Tibial nerve (tissue), 4 donors: ENCODE data around the gene CTNNA1. TPM values are rescaled to one million over a fixed set of nuclear protein-coding genes. Genes with fewer than 3 reads are reported as not detected.
A peak's percentile ranks its signal among the peaks of the same experiment; 100 is the strongest.
"Not testable (repeated sequence)": the region's sequence is repeated elsewhere in the genome, so short reads cannot be mapped to it uniquely, and the experiment has no call there.

Experiments
- DNase-seq, 2 donors: peaks; one replicate each; pipeline ENCODE4 v3.0.0-alpha.2; 2019; ENCODE audit warnings: low spot score in 2 of 2
- H3K27ac ChIP-seq, 4 donors: fragments of 200-600 bp; sonication (generic) in 3 of 4; one replicate each; pipeline ENCODE4 v1.5.1; 2017 to 2019; ENCODE audit warnings: mild to moderate bottlenecking in 1 of 4
- H3K27me3 ChIP-seq, 2 donors: fragments of 200-600 bp; sonication (generic) in 1 of 2; one replicate each; pipeline versions ENCODE4 v1.5.1 to v1.6.0; 2017 to 2019
- H3K36me3 ChIP-seq, 3 donors: fragments of 200-600 bp; sonication (generic); one replicate each; pipeline ENCODE4 v1.5.1; 2018 to 2019
- H3K4me1 ChIP-seq, 4 donors: fragments of 200-600 bp; sonication (generic) in 3 of 4; one replicate each; pipeline ENCODE4 v1.5.1; 2017 to 2019
- H3K4me3 ChIP-seq, 4 donors: fragments of 200-600 bp; sonication (generic) in 3 of 4; one replicate each; pipeline ENCODE4 v1.5.1; 2017 to 2019; ENCODE audit warnings: mild to moderate bottlenecking in 1 of 4, moderate library complexity in 1 of 4
- H3K9me3 ChIP-seq, 4 donors: fragments of 200-600 bp; sonication (generic) in 3 of 4; one replicate each; pipeline ENCODE4 v1.5.1; 2017 to 2019
- EP300 ChIP-seq, 2 donors: sonication (generic); formaldehyde crosslinking; IDR thresholded peaks; one replicate each; pipeline ENCODE4 v1.6.1; 2017; ENCODE audit warnings: antibody characterized with exemption in 2 of 2, mild to moderate bottlenecking in 1 of 2
- POLR2A ChIP-seq, 2 donors: fragments of 450-650 bp; IDR thresholded peaks; one replicate each; pipeline ENCODE4 v1.6.1; 2017; ENCODE audit warnings: antibody characterized with exemption in 2 of 2, mild to moderate bottlenecking in 2 of 2, moderate library complexity in 2 of 2
- WGBS, 2 donors: methylation state at CpG; one replicate each; pipeline ENCODE4 v1.1.5; 2018; 5-methylcytosine and 5-hydroxymethylcytosine counted together
- total RNA-seq, 4 donors: library from RNA; depleted of rRNA; stranded (reverse); fragments of >200 nt; gene quantifications; one replicate each; pipeline ENCODE4 v1.1.0, GENCODE V29; 2016
- TF ChIP-seq, protein P1 (sequence below), 5 experiments: fragments of 200-600 bp in 3 of 5; fragments of 450-650 bp in 2 of 5; sonication (generic) in 3 of 5; IDR thresholded peaks; one replicate each; pipeline ENCODE4 v1.5.1; 2016 to 2019; ENCODE audit warnings: antibody characterized with exemption in 5 of 5, mild to moderate bottlenecking in 3 of 5, moderate library complexity in 2 of 5

The CTNNA1 gene
- total RNA-seq, 4 donors from 2014 or later, result 292 to 447 (median 321) TPM

GRCh38 chr5:138724470-138725146 is 28.6 kb upstream of the CTNNA1 start:
- no peak overlapping the region for H3K27ac ChIP-seq
- H3K27me3 ChIP-seq, result no peaks in the 10 kb centered on the region
- no peak overlapping the region for H3K4me3 ChIP-seq
- H3K4me1 ChIP-seq, result peaks cover 0 to 20% (median 3%) of the 10 kb centered on the region in 4 donors
- no peak for DNase-seq
- H3K36me3 ChIP-seq, result no peaks in the 10 kb centered on the region
- 85 to 88% methylated on average over 5 of the region's 5 CpGs for WGBS, 2 donors
- TF ChIP-seq, protein P1, sequence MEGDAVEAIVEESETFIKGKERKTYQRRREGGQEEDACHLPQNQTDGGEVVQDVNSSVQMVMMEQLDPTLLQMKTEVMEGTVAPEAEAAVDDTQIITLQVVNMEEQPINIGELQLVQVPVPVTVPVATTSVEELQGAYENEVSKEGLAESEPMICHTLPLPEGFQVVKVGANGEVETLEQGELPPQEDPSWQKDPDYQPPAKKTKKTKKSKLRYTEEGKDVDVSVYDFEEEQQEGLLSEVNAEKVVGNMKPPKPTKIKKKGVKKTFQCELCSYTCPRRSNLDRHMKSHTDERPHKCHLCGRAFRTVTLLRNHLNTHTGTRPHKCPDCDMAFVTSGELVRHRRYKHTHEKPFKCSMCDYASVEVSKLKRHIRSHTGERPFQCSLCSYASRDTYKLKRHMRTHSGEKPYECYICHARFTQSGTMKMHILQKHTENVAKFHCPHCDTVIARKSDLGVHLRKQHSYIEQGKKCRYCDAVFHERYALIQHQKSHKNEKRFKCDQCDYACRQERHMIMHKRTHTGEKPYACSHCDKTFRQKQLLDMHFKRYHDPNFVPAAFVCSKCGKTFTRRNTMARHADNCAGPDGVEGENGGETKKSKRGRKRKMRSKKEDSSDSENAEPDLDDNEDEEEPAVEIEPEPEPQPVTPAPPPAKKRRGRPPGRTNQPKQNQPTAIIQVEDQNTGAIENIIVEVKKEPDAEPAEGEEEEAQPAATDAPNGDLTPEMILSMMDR (IDR thresholded peaks at IDR 0.05), result no peak
- TF ChIP-seq POLR2A (IDR thresholded peaks at IDR 0.05), result no peak
- TF ChIP-seq EP300 (IDR thresholded peaks at IDR 0.05), result no peak
- H3K9me3 ChIP-seq, result no peaks in the 10 kb centered on the region

DNA sequence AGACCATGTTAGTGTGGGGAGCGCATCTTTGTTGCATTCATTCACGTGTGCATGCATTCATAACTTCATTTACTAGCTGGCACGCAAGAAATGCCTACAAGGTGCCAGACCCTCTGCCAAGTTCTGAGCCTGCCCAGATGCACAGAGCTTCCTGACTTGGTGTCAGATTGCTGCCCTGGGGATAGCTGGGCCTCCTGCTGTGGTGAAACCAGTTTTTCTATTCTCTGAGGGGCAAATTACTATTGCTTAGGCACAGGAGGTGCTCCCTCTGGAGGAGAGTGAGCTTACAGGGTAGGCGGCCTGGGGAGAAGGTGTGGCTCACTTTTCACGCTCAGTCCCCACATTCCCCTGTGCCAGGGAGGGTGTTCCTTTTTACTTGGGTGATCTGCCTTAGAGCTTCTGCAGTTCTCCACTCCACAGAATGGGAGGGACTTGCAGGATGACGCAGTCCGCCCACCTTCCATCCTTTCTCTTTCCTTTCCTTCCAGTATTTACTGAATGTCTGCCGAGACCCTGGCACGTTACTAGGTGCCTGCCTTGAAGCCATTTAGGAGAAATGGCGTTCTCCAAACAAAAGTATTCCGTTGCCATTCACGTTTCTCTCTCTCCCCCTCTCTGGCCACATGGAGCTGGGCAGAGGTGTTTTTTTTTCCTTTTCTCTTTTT is 27.9 kb upstream of the CTNNA1 start:
- TF ChIP-seq POLR2A (IDR thresholded peaks at IDR 0.05) (peak in 1 of 2 donors; percentile 26), EP300 (IDR thresholded peaks at IDR 0.05) (no peak)
- TF ChIP-seq, protein P1 (IDR thresholded peaks at IDR 0.05), result peak in 2 of 5 experiments; percentile 5 to 19
- Histone ChIP-seq H3K4me3 (peak overlapping the region in 1 of 4 donors; percentile 17), H3K36me3 (no peaks in the 10 kb centered on the region), H3K9me3 (no peaks in the 10 kb centered on the region), H3K4me1 (peaks cover 0 to 20% (median 3%) of the 10 kb centered on the region in 4 donors), H3K27me3 (no peaks in the 10 kb centered on the region), H3K27ac (peak overlapping the region; percentile 31 to 87 (median 70))
- 54 to 58% methylated on average over 12 of the region's 12 CpGs for WGBS, 2 donors
- DNase-seq, result peak in 1 of 2 donors; percentile 7

DNA sequence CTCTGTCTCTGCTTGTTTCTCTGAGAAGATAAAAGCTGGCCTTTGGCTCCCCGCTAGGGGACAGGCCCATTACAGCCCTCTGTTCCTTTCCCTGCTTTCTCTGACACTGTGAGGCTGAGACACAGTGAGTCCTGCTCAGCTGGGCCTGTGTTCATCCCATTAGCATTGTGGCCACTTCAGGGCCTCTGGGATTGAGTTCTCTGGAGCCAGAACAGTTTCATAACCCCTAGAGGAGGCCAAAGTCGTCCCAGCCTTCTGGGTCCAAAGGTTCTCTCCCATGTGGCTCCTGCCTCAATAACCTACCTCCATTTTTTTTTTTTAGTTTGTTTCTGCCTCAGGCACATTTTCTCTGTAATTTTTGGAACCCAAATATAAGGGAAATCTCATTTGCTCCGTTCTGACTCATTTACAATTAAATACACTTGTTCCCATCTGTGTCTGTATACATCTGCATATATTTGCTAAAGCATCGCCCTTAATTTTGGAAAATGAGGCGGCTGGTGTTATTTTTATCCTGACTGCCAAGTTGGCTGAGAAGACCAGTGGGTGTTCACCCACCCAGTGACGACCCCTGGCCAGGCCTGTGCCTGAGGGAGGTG is 27.3 kb upstream of the CTNNA1 start:
- Histone ChIP-seq H3K27ac (peak overlapping the region; percentile 31 to 87 (median 70)), H3K9me3 (no peaks in the 10 kb centered on the region), H3K27me3 (no peaks in the 10 kb centered on the region), H3K4me1 (peaks cover 0 to 20% (median 3%) of the 10 kb centered on the region in 4 donors), H3K36me3 (no peaks in the 10 kb centered on the region), H3K4me3 (peak overlapping the region in 1 of 4 donors; percentile 17)
- 52 to 58% methylated on average over 6 of the region's 6 CpGs for WGBS, 2 donors
- DNase-seq, result peak in 1 of 2 donors; percentile 6
- TF ChIP-seq EP300 (IDR thresholded peaks at IDR 0.05) (no peak), POLR2A (IDR thresholded peaks at IDR 0.05) (no peak)
- TF ChIP-seq, protein P1 (IDR thresholded peaks at IDR 0.05), result no peak

GRCh38 chr5:138726848-138727247 is 26.4 kb upstream of the CTNNA1 start:
- H3K4me3 ChIP-seq, result no peak overlapping the region
- H3K36me3 ChIP-seq, result no peaks in the 10 kb centered on the region
- WGBS, 2 donors, result 89 to 91% methylated on average over 4 of the region's 4 CpGs
- DNase-seq, result no peak
- no peaks in the 10 kb centered on the region for H3K9me3 ChIP-seq
- peaks cover 0 to 20% (median 3%) of the 10 kb centered on the region in 4 donors for H3K4me1 ChIP-seq
- TF ChIP-seq, protein P1 (IDR thresholded peaks at IDR 0.05), result no peak
- TF ChIP-seq EP300 (IDR thresholded peaks at IDR 0.05) (no peak), POLR2A (IDR thresholded peaks at IDR 0.05) (no peak)
- H3K27ac ChIP-seq, result no peak overlapping the region
- no peaks in the 10 kb centered on the region for H3K27me3 ChIP-seq

GRCh38 chr5:138730496-138730895 is 22.7 kb upstream of the CTNNA1 start:
- not testable (repeated sequence) for H3K27me3 ChIP-seq, H3K4me1 ChIP-seq, H3K4me3 ChIP-seq, H3K9me3 ChIP-seq, DNase-seq, H3K36me3 ChIP-seq, H3K27ac ChIP-seq
- WGBS, 2 donors, result 91% methylated on average over 12 of the region's 12 CpGs
